Glutamatergic neuron (in vitro differentiated cells): ENCODE results near the gene HDGFL1. TPM values are rescaled to one million over a fixed set of nuclear protein-coding genes. Genes with fewer than 3 reads are reported as not detected.

ENCODE experiments used
- DNase-seq: peaks from one replicate; pipeline ENCODE4 v3.0.0; 2022
- H3K27ac Mint-ChIP-seq: one replicate; pipeline ENCODE4 v1.8.0; 2020; ENCODE audit warnings: mild to moderate bottlenecking, mixed read lengths, inconsistent platforms; ENCODE audit not compliant: unreplicated experiment
- H3K27me3 Mint-ChIP-seq: one replicate; pipeline ENCODE4 v1.8.0; 2020; ENCODE audit warnings: mild to moderate bottlenecking, moderate library complexity, mixed read lengths, inconsistent platforms; ENCODE audit not compliant: unreplicated experiment
- H3K36me3 Mint-ChIP-seq: one replicate; pipeline ENCODE4 v1.8.0; 2020; ENCODE audit warnings: mild to moderate bottlenecking, mixed read lengths, inconsistent platforms; ENCODE audit not compliant: unreplicated experiment
- H3K4me1 Mint-ChIP-seq: one replicate; pipeline ENCODE4 v1.8.0; 2020; ENCODE audit warnings: mild to moderate bottlenecking, low read depth, mixed read lengths, inconsistent platforms; ENCODE audit not compliant: unreplicated experiment
- H3K4me3 Mint-ChIP-seq: one replicate; pipeline ENCODE4 v1.8.0; 2020; ENCODE audit warnings: mild to moderate bottlenecking, mixed read lengths, inconsistent platforms; ENCODE audit not compliant: unreplicated experiment
- H3K9me3 Mint-ChIP-seq: one replicate; pipeline ENCODE4 v1.8.0; 2020; ENCODE audit warnings: mild to moderate bottlenecking, moderate library complexity, mixed read lengths, inconsistent platforms; ENCODE audit not compliant: unreplicated experiment
- CTCF ChIP-seq: fragments of 200-600 bp; sonication (generic); IDR thresholded peaks from one replicate; pipeline ENCODE4 v1.5.0; 2021; ENCODE audit not compliant: partially characterized antibody, unreplicated experiment
- total RNA-seq: library from RNA; stranded (reverse); fragmentation: NEBNext Ultra II Directional; extraction: Animal tissue kit (Norgen Biotek cat#: 25700); gene quantifications from one replicate; pipeline ENCODE4 v1.2.1, GENCODE V29; 2021; ENCODE audit not compliant: unreplicated experiment

HDGFL1 gene
- total RNA-seq, 1 donor from 2014 or later = not detected

- no peak for DNase-seq
- H3K27ac Mint-ChIP-seq = no peak overlapping the region
- H3K4me1 Mint-ChIP-seq = peaks cover 3% of the 10 kb centered on the region
- H3K9me3 Mint-ChIP-seq = peaks cover 2% of the 10 kb centered on the region
- H3K4me3 Mint-ChIP-seq = no peak overlapping the region
- H3K36me3 Mint-ChIP-seq = no peaks in the 10 kb centered on the region
- peaks cover 2% of the 10 kb centered on the region for H3K27me3 Mint-ChIP-seq
- no peak for TF ChIP-seq CTCF
These were observed 5.8 kb downstream of the HDGFL1 start for GRCh38 chr6:22575190-22575589.

GRCh38 chr6:22579439-22579838, 10.1 kb downstream of the HDGFL1 start:
- peaks cover 14% of the 10 kb centered on the region for H3K4me1 Mint-ChIP-seq
- DNase-seq = no peak
- H3K36me3 Mint-ChIP-seq = no peaks in the 10 kb centered on the region
- H3K9me3 Mint-ChIP-seq = peaks cover 2% of the 10 kb centered on the region
- H3K27me3 Mint-ChIP-seq = no peaks in the 10 kb centered on the region
- no peak overlapping the region for H3K27ac Mint-ChIP-seq
- TF ChIP-seq CTCF = no peak
- H3K4me3 Mint-ChIP-seq = no peak overlapping the region

GRCh38 chr6:22580337-22580736, 11.0 kb downstream of the HDGFL1 start:
- Mint-ChIP-seq H3K27me3 (no peaks in the 10 kb centered on the region), H3K4me1 (peaks cover 14% of the 10 kb centered on the region), H3K27ac (peak overlapping the region; percentile 56), H3K4me3 (no peak overlapping the region), H3K9me3 (peaks cover 2% of the 10 kb centered on the region), H3K36me3 (no peaks in the 10 kb centered on the region)
- no peak for DNase-seq
- no peak for TF ChIP-seq CTCF

- H3K36me3 Mint-ChIP-seq = no peaks in the 10 kb centered on the region
- DNase-seq = no peak
- H3K9me3 Mint-ChIP-seq = peaks cover 2% of the 10 kb centered on the region
- no peak overlapping the region for H3K4me3 Mint-ChIP-seq
- peaks cover 24% of the 10 kb centered on the region for H3K4me1 Mint-ChIP-seq
- no peak overlapping the region for H3K27ac Mint-ChIP-seq
- TF ChIP-seq CTCF = no peak
- peaks cover 4% of the 10 kb centered on the region for H3K27me3 Mint-ChIP-seq
These were observed 13.2 kb downstream of the HDGFL1 start for GRCh38 chr6:22582417-22583205.

DNA sequence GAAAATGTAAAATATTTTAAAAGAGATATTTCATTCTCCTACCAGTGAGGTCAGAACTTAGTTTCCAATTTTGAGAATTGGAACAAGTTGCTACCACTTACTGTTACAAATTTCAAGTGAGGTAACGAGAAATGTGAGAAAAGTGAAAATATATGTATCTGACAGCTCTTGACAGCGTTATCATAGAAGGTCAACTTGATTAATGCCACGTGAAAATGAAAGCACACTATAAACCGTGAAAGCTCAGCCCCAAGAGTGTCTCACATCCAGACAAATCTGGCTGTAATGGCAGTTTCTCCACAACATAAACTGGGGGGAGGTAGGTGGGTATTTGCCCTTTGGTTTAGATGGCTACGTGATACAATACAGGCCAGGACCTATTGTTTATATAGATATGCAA, 13.9 kb downstream of the HDGFL1 start:
- Mint-ChIP-seq H3K36me3 (no peaks in the 10 kb centered on the region), H3K27ac (no peak overlapping the region), H3K4me3 (no peak overlapping the region), H3K9me3 (peaks cover 2% of the 10 kb centered on the region), H3K4me1 (peaks cover 24% of the 10 kb centered on the region), H3K27me3 (peaks cover 4% of the 10 kb centered on the region)
- no peak for TF ChIP-seq CTCF
- no peak for DNase-seq
